Thyroid gland (tissue), 4 donors: ENCODE results near the gene ARID4B.

ENCODE experiments used
- POLR2A ChIP-seq, 2 donors: fragments of 450-650 bp; IDR thresholded peaks; one replicate each; pipeline ENCODE4 v1.6.1; 2017; ENCODE audit warnings: antibody characterized with exemption in 2 of 2, mild to moderate bottlenecking in 2 of 2, moderate library complexity in 1 of 2
- TF ChIP-seq, protein P1 (sequence below), 6 experiments: fragments of 200-600 bp in 3 of 6; fragments of 450-650 bp in 3 of 6; sonication (generic) in 3 of 6; IDR thresholded peaks; one replicate each; pipeline ENCODE4 v1.5.1; 2016 to 2019; ENCODE audit warnings: antibody characterized with exemption in 6 of 6, mild to moderate bottlenecking in 2 of 6, inconsistent platforms in 1 of 6, moderate library complexity in 1 of 6

DNA sequence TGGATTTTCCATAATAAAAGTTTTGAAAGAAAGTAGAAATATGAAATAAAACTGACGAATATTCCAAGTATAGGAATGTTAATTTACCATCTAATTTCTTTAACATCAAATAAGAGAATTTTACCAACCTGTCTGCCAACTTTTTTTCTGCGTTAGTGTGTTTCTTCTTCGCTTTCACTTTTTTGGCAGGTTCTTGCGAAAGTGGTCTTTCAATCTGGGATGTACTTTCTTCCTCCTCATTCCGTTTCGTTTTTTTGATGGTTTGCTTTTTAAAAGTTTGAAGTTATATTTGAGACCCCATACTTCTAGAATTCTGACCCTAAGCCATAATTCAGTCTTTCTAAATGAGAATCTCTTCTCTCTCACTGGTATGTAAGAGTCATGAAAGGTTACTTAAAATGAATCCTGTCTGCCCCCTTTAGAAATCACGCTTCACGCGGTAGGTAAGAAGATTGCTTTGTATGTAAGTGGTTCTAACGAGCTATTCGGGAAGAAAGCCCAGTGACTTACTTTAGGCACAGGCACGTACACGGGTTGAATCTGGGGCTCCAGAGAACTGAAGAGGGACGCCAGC, 167.5 kb downstream of the ARID4B start:
- TF ChIP-seq POLR2A (IDR thresholded peaks at IDR 0.05), result no peak
- TF ChIP-seq, protein P1, sequence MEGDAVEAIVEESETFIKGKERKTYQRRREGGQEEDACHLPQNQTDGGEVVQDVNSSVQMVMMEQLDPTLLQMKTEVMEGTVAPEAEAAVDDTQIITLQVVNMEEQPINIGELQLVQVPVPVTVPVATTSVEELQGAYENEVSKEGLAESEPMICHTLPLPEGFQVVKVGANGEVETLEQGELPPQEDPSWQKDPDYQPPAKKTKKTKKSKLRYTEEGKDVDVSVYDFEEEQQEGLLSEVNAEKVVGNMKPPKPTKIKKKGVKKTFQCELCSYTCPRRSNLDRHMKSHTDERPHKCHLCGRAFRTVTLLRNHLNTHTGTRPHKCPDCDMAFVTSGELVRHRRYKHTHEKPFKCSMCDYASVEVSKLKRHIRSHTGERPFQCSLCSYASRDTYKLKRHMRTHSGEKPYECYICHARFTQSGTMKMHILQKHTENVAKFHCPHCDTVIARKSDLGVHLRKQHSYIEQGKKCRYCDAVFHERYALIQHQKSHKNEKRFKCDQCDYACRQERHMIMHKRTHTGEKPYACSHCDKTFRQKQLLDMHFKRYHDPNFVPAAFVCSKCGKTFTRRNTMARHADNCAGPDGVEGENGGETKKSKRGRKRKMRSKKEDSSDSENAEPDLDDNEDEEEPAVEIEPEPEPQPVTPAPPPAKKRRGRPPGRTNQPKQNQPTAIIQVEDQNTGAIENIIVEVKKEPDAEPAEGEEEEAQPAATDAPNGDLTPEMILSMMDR (IDR thresholded peaks at IDR 0.05), result no peak
